ENCODE results near the gene SPI1.

Gene SPI1

DNA sequence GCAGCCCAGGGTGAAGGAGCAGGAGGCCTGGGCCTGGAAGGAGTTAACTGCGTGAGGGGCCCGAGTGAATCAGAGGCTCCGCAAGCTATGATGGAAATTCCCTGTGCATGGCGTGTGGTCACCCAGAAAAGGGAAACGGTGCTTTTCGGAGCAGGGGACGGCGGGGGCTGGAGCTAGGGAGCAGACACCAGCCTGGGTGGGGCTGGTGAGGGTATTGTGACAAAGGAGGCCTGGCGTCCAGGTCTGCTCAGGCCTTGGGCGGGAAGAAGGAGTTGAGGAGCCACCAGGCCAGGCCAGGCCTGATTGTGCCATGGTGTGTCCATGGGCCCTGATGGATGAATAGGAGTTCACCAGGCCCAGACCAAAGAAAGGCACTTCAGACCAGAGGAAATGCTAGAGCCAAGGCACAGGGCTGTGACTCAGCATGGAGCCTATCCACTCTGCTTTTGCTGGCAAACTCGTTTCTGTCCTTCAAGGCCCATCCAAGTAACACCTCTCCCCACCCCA, 12.8 kb upstream of the SPI1 start:
- Histone ChIP-seq H3K4me1 (ENCODE audit: control insufficient read depth in 1 of 2, insufficient read depth in 1 of 2, low read depth in 1 of 2, low read length in 1 of 2) (peaks cover 97% of the 10 kb centered on the region in 2 experiments), H3K27me3 (no peaks in the 10 kb centered on the region), H3K27ac (peak overlapping the region; percentile 99), H3K36me3 (no peaks in the 10 kb centered on the region), H3K4me3 (ENCODE audit: low read depth in 1 of 2, low read length in 1 of 2) (peak overlapping the region; percentile 78 to 92), H3K9me3 (no peaks in the 10 kb centered on the region)
- TF ChIP-seq, protein P1, sequence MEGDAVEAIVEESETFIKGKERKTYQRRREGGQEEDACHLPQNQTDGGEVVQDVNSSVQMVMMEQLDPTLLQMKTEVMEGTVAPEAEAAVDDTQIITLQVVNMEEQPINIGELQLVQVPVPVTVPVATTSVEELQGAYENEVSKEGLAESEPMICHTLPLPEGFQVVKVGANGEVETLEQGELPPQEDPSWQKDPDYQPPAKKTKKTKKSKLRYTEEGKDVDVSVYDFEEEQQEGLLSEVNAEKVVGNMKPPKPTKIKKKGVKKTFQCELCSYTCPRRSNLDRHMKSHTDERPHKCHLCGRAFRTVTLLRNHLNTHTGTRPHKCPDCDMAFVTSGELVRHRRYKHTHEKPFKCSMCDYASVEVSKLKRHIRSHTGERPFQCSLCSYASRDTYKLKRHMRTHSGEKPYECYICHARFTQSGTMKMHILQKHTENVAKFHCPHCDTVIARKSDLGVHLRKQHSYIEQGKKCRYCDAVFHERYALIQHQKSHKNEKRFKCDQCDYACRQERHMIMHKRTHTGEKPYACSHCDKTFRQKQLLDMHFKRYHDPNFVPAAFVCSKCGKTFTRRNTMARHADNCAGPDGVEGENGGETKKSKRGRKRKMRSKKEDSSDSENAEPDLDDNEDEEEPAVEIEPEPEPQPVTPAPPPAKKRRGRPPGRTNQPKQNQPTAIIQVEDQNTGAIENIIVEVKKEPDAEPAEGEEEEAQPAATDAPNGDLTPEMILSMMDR (IDR thresholded peaks at IDR 0.05), result no peak

- Histone ChIP-seq H3K4me3 (ENCODE audit: low read depth in 1 of 2, low read length in 1 of 2) (peak overlapping the region; percentile 78 to 92), H3K27me3 (no peaks in the 10 kb centered on the region), H3K9me3 (no peaks in the 10 kb centered on the region), H3K4me1 (ENCODE audit: control insufficient read depth in 1 of 2, insufficient read depth in 1 of 2, low read depth in 1 of 2, low read length in 1 of 2) (peaks cover 93 to 95% of the 10 kb centered on the region in 2 experiments), H3K36me3 (no peaks in the 10 kb centered on the region), H3K27ac (peak overlapping the region; percentile 99)
- TF ChIP-seq, protein P1 (IDR thresholded peaks at IDR 0.05), result no peak
Observed at GRCh38 chr11:47390422-47390760, 12.0 kb upstream of the SPI1 start.

DNA sequence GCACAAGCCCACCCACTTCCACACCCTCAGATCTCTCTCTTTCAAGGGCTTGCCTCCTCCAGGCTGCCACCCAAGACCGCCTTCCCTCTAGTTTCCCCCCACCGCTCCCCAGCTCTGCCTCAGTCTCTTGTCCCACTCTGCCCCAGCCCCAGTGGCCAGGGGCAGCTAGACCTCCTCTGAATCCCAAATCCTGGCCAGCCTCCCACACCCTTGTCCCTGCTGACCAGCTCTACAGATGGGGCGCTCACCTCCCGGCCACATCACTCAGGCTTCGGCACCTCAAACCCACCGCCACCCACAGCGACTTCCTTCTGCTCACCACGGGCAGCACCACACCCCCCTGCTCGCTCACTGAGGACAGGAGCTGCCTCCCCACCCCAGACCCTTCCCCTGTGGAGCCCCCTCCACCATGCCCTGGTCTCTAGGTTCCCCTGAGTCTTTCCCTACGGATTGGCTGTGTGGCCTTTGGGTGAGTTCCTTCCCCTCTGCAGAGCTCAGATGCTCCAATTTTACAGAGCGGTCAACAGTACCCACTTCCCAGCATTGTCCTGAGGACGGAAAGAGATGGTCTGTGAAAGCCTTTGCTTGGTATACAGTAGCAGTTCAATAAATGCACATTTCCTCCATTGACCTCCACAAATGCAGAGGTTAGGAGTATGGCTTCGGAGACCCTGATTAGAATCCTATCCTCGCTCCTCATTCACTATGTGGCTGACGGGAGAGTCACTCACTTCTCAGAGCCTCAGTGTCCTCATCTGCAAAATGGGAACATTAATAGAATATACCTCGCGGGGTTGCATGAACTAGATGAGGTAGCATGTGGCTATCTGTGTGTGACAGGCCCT, 11.5 kb upstream of the SPI1 start:
- H3K36me3 ChIP-seq, result no peaks in the 10 kb centered on the region
- H3K27me3 ChIP-seq, result no peaks in the 10 kb centered on the region
- peaks cover 90 to 92% of the 10 kb centered on the region in 2 experiments for H3K4me1 ChIP-seq (ENCODE audit: control insufficient read depth in 1 of 2, insufficient read depth in 1 of 2, low read depth in 1 of 2, low read length in 1 of 2)
- peak overlapping the region; percentile 99 for H3K27ac ChIP-seq
- no peaks in the 10 kb centered on the region for H3K9me3 ChIP-seq
- TF ChIP-seq, protein P1 (IDR thresholded peaks at IDR 0.05), result no peak
- H3K4me3 ChIP-seq (ENCODE audit: low read depth in 1 of 2, low read length in 1 of 2), result peak overlapping the region; percentile 78 to 92

- TF ChIP-seq, protein P1 (IDR thresholded peaks at IDR 0.05), result peak; percentile 35
- H3K9me3 ChIP-seq, result no peaks in the 10 kb centered on the region
- no peaks in the 10 kb centered on the region for H3K27me3 ChIP-seq
- H3K4me3 ChIP-seq (ENCODE audit: low read depth in 1 of 2, low read length in 1 of 2), result peak overlapping the region; percentile 78 to 92
- H3K4me1 ChIP-seq (ENCODE audit: control insufficient read depth in 1 of 2, insufficient read depth in 1 of 2, low read depth in 1 of 2, low read length in 1 of 2), result peaks cover 83 to 91% of the 10 kb centered on the region in 2 experiments
- H3K27ac ChIP-seq, result peak overlapping the region; percentile 99
- no peaks in the 10 kb centered on the region for H3K36me3 ChIP-seq
Observed at GRCh38 chr11:47388697-47389576, 10.6 kb upstream of the SPI1 start.

DNA sequence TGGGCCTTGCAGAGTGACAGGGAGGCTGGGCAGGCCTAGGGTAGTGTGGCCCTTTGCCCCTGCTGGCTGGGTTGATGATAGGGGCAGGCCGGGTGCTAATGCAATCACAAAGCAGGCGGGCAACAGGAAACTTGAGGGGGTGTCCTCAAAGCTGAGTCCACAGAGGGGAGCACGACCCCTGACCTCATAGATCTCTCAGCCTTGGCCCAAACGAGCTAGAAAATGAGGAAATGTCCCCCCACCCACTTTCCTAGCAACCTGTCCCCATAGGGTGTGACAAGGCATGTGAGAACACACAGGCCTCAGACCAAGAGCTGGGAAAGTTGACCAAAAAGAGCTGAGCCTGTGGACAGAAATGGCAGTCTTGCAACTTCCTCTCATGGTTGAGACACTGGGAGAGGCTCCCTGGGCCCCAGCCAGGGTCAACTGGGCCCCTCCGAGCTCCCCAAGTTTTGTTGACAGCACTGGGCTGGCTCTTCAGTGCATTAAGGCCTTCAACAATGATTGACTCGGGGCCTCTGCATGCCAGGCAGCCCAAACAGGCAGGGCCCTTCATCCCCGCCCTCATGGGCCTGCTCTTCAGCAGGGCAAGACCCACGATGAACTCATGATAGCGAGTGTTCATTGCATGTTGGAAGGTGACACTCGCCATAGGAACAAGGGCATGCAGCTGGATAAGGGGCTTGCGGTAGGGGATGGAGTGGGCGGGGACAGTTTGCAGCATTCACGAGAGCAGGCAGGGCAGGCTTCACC, 9.8 kb upstream of the SPI1 start:
- peak overlapping the region; percentile 78 to 92 for H3K4me3 ChIP-seq (ENCODE audit: low read depth in 1 of 2, low read length in 1 of 2)
- TF ChIP-seq, protein P1 (IDR thresholded peaks at IDR 0.05), result no peak
- H3K27me3 ChIP-seq, result no peaks in the 10 kb centered on the region
- H3K9me3 ChIP-seq, result no peaks in the 10 kb centered on the region
- peak overlapping the region; percentile 99 for H3K27ac ChIP-seq
- H3K4me1 ChIP-seq (ENCODE audit: control insufficient read depth in 1 of 2, insufficient read depth in 1 of 2, low read depth in 1 of 2, low read length in 1 of 2), result peaks cover 83 to 91% of the 10 kb centered on the region in 2 experiments
- H3K36me3 ChIP-seq, result peaks cover 4% of the 10 kb centered on the region
